ENCODE results near the gene ARHGEF4.

ARHGEF4 gene

DNA sequence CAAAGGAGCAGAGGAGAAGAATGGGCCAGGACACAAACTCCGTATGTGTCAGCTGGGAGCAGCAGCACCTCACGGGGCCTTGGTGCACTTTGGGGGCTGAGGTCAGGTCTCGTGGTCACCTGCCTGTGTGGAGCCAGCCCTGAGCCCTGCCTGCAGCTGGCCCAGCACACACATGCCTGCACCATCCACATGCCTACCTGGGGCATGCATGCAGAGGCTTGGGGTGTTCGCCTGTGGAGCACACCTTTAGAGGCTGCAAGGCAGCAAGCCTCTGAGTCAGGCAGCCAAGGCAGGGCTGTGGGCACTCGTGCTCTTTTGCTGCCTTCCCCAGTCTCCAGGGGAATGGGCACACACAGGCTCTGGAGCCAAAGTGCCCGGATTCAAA, 36.0 kb downstream of the ARHGEF4 start:
- no peak overlapping the region for H3K4me2 ChIP-seq
- H3K9ac ChIP-seq: no peak overlapping the region
- TF ChIP-seq, protein P1, sequence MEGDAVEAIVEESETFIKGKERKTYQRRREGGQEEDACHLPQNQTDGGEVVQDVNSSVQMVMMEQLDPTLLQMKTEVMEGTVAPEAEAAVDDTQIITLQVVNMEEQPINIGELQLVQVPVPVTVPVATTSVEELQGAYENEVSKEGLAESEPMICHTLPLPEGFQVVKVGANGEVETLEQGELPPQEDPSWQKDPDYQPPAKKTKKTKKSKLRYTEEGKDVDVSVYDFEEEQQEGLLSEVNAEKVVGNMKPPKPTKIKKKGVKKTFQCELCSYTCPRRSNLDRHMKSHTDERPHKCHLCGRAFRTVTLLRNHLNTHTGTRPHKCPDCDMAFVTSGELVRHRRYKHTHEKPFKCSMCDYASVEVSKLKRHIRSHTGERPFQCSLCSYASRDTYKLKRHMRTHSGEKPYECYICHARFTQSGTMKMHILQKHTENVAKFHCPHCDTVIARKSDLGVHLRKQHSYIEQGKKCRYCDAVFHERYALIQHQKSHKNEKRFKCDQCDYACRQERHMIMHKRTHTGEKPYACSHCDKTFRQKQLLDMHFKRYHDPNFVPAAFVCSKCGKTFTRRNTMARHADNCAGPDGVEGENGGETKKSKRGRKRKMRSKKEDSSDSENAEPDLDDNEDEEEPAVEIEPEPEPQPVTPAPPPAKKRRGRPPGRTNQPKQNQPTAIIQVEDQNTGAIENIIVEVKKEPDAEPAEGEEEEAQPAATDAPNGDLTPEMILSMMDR (conservative IDR thresholded peaks at IDR 0.05; ENCODE audit: low read depth, low read length): no peak
- no peak overlapping the region for H3K4me3 ChIP-seq (IDR thresholded peaks at IDR 0.05; ENCODE audit: insufficient read depth, low read depth, low read length)
- no peaks in the 10 kb centered on the region for H3K36me3 ChIP-seq (ENCODE audit: insufficient read depth)
- H3K27ac ChIP-seq: no peak overlapping the region
- no peaks in the 10 kb centered on the region for H3K27me3 ChIP-seq (ENCODE audit: insufficient read depth, low read depth)
- H4K20me1 ChIP-seq (ENCODE audit: insufficient read depth): no peaks in the 10 kb centered on the region
- no peak overlapping the region for H2AFZ ChIP-seq (ENCODE audit: low read depth)
- H3K4me1 ChIP-seq (ENCODE audit: low read depth, poor library complexity, severe bottlenecking): no peaks in the 10 kb centered on the region
- H3K79me2 ChIP-seq (ENCODE audit: insufficient read depth, low read depth): no peaks in the 10 kb centered on the region

DNA sequence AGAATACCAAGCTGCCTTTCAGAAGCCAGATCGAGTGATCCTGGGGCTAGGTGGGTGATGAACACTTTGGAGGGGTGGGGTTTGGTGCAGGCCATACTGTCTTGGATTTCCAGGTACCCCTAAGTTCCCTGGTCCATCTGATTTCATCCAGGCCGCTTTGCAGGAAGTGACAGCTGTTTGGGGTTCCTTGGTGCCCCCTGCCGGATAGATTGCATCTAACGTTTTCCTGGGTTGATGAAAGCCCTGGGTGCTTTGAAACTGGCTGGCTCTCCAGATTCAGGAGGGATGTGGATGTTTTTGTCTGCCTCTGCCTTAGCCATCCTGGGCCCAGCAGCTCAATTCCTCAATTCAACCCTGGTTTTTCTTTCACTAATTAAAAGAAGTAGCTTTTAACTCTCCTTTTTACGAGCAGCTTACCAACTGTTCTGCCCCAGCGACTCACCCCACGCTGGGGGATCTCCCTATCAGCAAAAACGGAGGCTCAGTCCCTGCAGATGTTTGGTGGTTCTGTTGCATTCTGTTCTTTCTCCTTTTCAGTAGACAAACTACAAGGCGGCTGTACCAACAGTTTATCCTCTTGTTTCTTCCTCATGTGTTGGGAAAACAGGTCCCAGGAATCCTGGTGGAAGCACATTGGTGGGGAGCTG, 37.1 kb downstream of the ARHGEF4 start:
- no peak overlapping the region for H2AFZ ChIP-seq (ENCODE audit: low read depth)
- TF ChIP-seq, protein P1 (conservative IDR thresholded peaks at IDR 0.05; ENCODE audit: low read depth, low read length): peak; percentile 31
- no peaks in the 10 kb centered on the region for H3K27me3 ChIP-seq (ENCODE audit: insufficient read depth, low read depth)
- no peak overlapping the region for H3K4me3 ChIP-seq (IDR thresholded peaks at IDR 0.05; ENCODE audit: insufficient read depth, low read depth, low read length)
- no peaks in the 10 kb centered on the region for H3K79me2 ChIP-seq (ENCODE audit: insufficient read depth, low read depth)
- H3K4me1 ChIP-seq (ENCODE audit: low read depth, poor library complexity, severe bottlenecking): no peaks in the 10 kb centered on the region
- H3K36me3 ChIP-seq (ENCODE audit: insufficient read depth): no peaks in the 10 kb centered on the region
- H4K20me1 ChIP-seq (ENCODE audit: insufficient read depth): no peaks in the 10 kb centered on the region
- H3K9ac ChIP-seq: no peak overlapping the region
- H3K27ac ChIP-seq: no peak overlapping the region
- no peak overlapping the region for H3K4me2 ChIP-seq

DNA sequence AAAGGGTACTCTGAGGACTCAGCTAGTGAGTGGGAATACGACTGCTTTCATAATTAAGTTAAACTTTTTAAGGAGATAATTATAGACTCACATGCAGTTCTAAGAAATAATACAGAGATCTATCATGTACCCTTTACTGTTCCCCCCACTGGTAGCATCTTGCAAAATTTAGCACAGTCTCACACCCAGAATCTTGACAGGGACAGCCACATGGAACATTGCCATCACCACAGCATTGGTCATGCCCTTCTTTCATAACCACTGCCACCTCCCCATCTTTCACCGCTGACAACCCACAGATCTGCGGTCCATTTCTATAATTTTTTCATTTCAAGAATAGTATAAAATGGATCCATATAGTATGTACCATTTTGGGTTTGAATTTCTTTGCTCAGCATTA, 37.8 kb downstream of the ARHGEF4 start:
- no peak overlapping the region for H3K4me2 ChIP-seq
- H2AFZ ChIP-seq (ENCODE audit: low read depth): no peak overlapping the region
- H4K20me1 ChIP-seq (ENCODE audit: insufficient read depth): no peaks in the 10 kb centered on the region
- no peak overlapping the region for H3K27ac ChIP-seq
- H3K9ac ChIP-seq: no peak overlapping the region
- H3K36me3 ChIP-seq (ENCODE audit: insufficient read depth): no peaks in the 10 kb centered on the region
- TF ChIP-seq, protein P1 (conservative IDR thresholded peaks at IDR 0.05; ENCODE audit: low read depth, low read length): no peak
- H3K4me1 ChIP-seq (ENCODE audit: low read depth, poor library complexity, severe bottlenecking): no peaks in the 10 kb centered on the region
- H3K27me3 ChIP-seq (ENCODE audit: insufficient read depth, low read depth): no peaks in the 10 kb centered on the region
- H3K4me3 ChIP-seq (IDR thresholded peaks at IDR 0.05; ENCODE audit: insufficient read depth, low read depth, low read length): no peak overlapping the region
- no peaks in the 10 kb centered on the region for H3K79me2 ChIP-seq (ENCODE audit: insufficient read depth, low read depth)

DNA sequence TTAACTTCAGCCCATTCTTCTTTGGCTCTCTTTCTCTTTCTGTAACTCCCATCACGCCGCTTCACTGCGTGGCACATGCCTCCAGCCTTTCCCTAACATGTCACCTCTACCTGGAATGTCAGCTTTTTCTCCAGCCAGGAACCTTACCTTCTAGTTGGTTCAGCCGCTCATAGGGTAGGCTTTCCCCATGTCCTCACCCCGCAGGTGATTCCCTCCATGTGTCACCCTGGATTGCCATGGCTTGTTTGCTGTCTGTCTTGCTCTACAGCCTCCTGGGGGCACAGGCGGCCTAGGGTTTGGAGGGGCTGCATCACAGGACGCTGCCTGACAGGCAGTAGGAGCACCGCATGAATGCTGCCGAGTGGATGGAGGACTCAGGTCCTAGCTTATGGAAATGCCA, 39.2 kb downstream of the ARHGEF4 start:
- Histone ChIP-seq H3K9ac (no peak overlapping the region), H3K4me2 (no peak overlapping the region), H2AFZ (ENCODE audit: low read depth) (no peak overlapping the region), H3K79me2 (ENCODE audit: insufficient read depth, low read depth) (no peaks in the 10 kb centered on the region), H3K4me3 (IDR thresholded peaks at IDR 0.05; ENCODE audit: insufficient read depth, low read depth, low read length) (no peak overlapping the region), H3K27me3 (ENCODE audit: insufficient read depth, low read depth) (no peaks in the 10 kb centered on the region), H3K27ac (no peak overlapping the region), H3K4me1 (ENCODE audit: low read depth, poor library complexity, severe bottlenecking) (no peaks in the 10 kb centered on the region), H3K36me3 (ENCODE audit: insufficient read depth) (no peaks in the 10 kb centered on the region), H4K20me1 (ENCODE audit: insufficient read depth) (no peaks in the 10 kb centered on the region)
- TF ChIP-seq, protein P1 (conservative IDR thresholded peaks at IDR 0.05; ENCODE audit: low read depth, low read length): no peak
